Ovary (tissue), 9 donors: ENCODE data around the gene FOXD2. TPM values are rescaled to one million over a fixed set of nuclear protein-coding genes. Genes with fewer than 3 reads are reported as not detected.
A peak's percentile ranks its signal among the peaks of the same experiment; 100 is the strongest.

Experiments used
- DNase-seq, 5 donors: peaks; one replicate each; pipeline ENCODE4 v3.0.0-alpha.2; 2019 to 2020
- H3K27ac ChIP-seq, 2 donors: fragments of 200-600 bp; one replicate each; pipeline versions ENCODE4 v1.5.1 to v1.8.0; 2019 to 2022
- H3K27me3 ChIP-seq: fragments of 200-600 bp; one replicate; pipeline ENCODE4 v1.8.0; 2022
- H3K36me3 ChIP-seq: fragments of 200-600 bp; sonication (generic); one replicate; pipeline ENCODE4 v1.5.1; 2019
- H3K4me1 ChIP-seq: one replicate; pipeline ENCODE4 v1.8.1; 2013; ENCODE audit warnings: mild to moderate bottlenecking, moderate library complexity; ENCODE audit not compliant: insufficient read depth
- H3K4me3 ChIP-seq: fragments of 200-600 bp; sonication (generic); one replicate; pipeline ENCODE4 v1.5.1; 2017
- H3K9me3 ChIP-seq, 2 donors: fragments of 200-600 bp in 1 of 2; sonication (generic) in 1 of 2; one replicate each; pipeline versions ENCODE4 v1.5.1 to v1.8.1; 2013 to 2019; ENCODE audit warnings: mild to moderate bottlenecking in 1 of 2, moderate library complexity in 1 of 2
- CTCF ChIP-seq, 3 donors: fragments of 450-650 bp in 2 of 3; fragments of 200-600 bp in 1 of 3; IDR thresholded peaks; one replicate each; pipeline versions ENCODE4 v1.5.1 to v1.8.0; 2016 to 2022; ENCODE audit warnings: antibody characterized with exemption in 3 of 3, mild to moderate bottlenecking in 1 of 3
- EP300 ChIP-seq: sonication (generic); formaldehyde crosslinking; IDR thresholded peaks from one replicate; pipeline ENCODE4 v1.6.1; 2017; ENCODE audit warnings: antibody characterized with exemption
- POLR2A ChIP-seq: fragments of 450-650 bp; IDR thresholded peaks from one replicate; pipeline ENCODE4 v1.6.1; 2017; ENCODE audit warnings: antibody characterized with exemption, mild to moderate bottlenecking, moderate library complexity
- WGBS, 3 donors: extraction: QIAGEN DNeasy Blood & Tissue Kit in 1 of 3; methylation state at CpG; one replicate each; pipeline versions ENCODE4 v1.1.5 to v1.1.7; 2013 to 2017; 5-methylcytosine and 5-hydroxymethylcytosine counted together
- intact Hi-C, 4 donors: fragments of 100-400 bp; cut with DNase I; formaldehyde crosslinking; loops; one replicate each; pipeline versions ENCODE4 v1.11.0 to v1.15.1; 2022 to 2023
- polyA plus RNA-seq, 2 donors: library from polyadenylated mRNA; stranded (reverse); fragments of 200-250 nt in 1 of 2; fragments of 350-450 nt in 1 of 2; fragmentation: Illumina TruSeq in 1 of 2; extraction: RNeasy Lipid Tissue Mini Kit (QIAGEN cat#74804) in 1 of 2; gene quantifications; one replicate each; pipeline ENCODE4 v1.2.3, GENCODE V29; 2013 to 2014
- total RNA-seq, 7 donors: library from RNA; depleted of rRNA in 2 of 7; stranded (reverse); fragments of >200 nt in 2 of 7; fragmentation: NEBNext Ultra II Directional in 3 of 7; extraction: Animal tissue kit (Norgen Biotek cat#: 25700) in 3 of 7; gene quantifications; one replicate each; pipeline versions ENCODE4 v1.1.0 to v1.2.4, GENCODE V29; 2016 to 2023
- donor health status: DM: no; HTN: no; CAD: no; lungs with moderate emphysema.
- donor health status: DM: no; HTN: no; CAD: no.
- donor health status: Bipolar disorder and iron deficiency.
- donor health status: DM: yes; HTN: yes; CAD: no.
- donor health status: DM: no; HTN: no; CAD: no.
- donor health status: DM: yes; HTN: yes; CAD: no.

FOXD2 gene
- total and polyA plus RNA-seq, 9 donors: 0.05 to 0.18 (median 0.09) TPM; not detected in 3

- Histone ChIP-seq H3K9me3 (no peaks in the 10 kb centered on the region), H3K4me1 (peaks cover 3% of the 10 kb centered on the region), H3K27me3 (no peaks in the 10 kb centered on the region), H3K36me3 (no peaks in the 10 kb centered on the region), H3K27ac (no peak overlapping the region), H3K4me3 (no peak overlapping the region)
- TF ChIP-seq POLR2A: no peak
- TF ChIP-seq EP300: no peak
- no peak for TF ChIP-seq CTCF (IDR thresholded peaks at IDR 0.05)
- intact Hi-C loops: loop anchor here (5.0 to 10.0 kb wide), 3 partner anchors 237 to 296 kb away; partner anchors contain the start of gene PDZK1IP1 (in 1 of the 4)
- DNase-seq: no peak
- 76 to 100% (median 93%) methylated on average over 1 of the region's 1 CpG for WGBS, 3 donors
Observed at GRCh38 chr1:47431534-47431933, 6.3 kb upstream of the FOXD2 start.

GRCh38 chr1:47432071-47433036 lies 5.5 kb upstream of the FOXD2 start:
- Histone ChIP-seq H3K9me3 (no peaks in the 10 kb centered on the region), H3K4me3 (no peak overlapping the region), H3K4me1 (peaks cover 3% of the 10 kb centered on the region), H3K27me3 (no peaks in the 10 kb centered on the region), H3K36me3 (no peaks in the 10 kb centered on the region), H3K27ac (no peak overlapping the region)
- TF ChIP-seq CTCF (IDR thresholded peaks at IDR 0.05) (peak in 1 of 3 donors; percentile 9), EP300 (no peak)
- 6 to 15% (median 8%) methylated on average over 32 of the region's 32 CpGs for WGBS, 3 donors
- intact Hi-C loops: loop anchor here (5.0 to 10.0 kb wide), 3 partner anchors 238 to 295 kb away; partner anchors contain the start of gene PDZK1IP1 (in 1 of the 4)
- peak; percentile 21 to 68 (median 43) for DNase-seq

DNA sequence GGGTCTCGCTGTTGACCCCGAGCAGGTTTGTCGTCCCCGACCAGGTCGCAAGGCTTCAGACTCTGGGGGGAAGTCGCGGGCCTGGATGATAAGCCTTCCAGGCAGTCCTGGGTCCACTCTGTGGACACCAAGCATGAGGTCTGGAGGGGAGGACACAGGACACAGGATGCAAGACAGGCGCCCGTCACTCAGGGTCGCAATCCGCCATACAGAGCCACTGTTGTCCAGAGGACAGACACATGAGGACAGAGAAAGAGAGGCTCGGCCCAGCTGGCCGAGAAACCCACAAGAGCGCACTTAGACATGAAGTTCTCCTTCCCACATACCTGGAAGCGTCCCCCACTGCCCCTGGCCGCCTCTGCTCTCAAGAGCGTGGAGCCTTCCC lies 4.8 kb upstream of the FOXD2 start:
- no peak for DNase-seq
- Histone ChIP-seq H3K27ac (no peak overlapping the region), H3K9me3 (no peaks in the 10 kb centered on the region), H3K4me3 (no peak overlapping the region), H3K36me3 (no peaks in the 10 kb centered on the region), H3K27me3 (no peaks in the 10 kb centered on the region), H3K4me1 (peaks cover 5% of the 10 kb centered on the region)
- intact Hi-C loops: loop anchor here (5.0 to 10.0 kb wide), 3 partner anchors 238 to 294 kb away; partner anchors contain the start of gene PDZK1IP1 (in 1 of the 4)
- TF ChIP-seq CTCF (IDR thresholded peaks at IDR 0.05) (no peak), POLR2A (no peak), EP300 (no peak)
- WGBS, 3 donors: 15 to 23% (median 23%) methylated on average over 17 of the region's 17 CpGs

DNA sequence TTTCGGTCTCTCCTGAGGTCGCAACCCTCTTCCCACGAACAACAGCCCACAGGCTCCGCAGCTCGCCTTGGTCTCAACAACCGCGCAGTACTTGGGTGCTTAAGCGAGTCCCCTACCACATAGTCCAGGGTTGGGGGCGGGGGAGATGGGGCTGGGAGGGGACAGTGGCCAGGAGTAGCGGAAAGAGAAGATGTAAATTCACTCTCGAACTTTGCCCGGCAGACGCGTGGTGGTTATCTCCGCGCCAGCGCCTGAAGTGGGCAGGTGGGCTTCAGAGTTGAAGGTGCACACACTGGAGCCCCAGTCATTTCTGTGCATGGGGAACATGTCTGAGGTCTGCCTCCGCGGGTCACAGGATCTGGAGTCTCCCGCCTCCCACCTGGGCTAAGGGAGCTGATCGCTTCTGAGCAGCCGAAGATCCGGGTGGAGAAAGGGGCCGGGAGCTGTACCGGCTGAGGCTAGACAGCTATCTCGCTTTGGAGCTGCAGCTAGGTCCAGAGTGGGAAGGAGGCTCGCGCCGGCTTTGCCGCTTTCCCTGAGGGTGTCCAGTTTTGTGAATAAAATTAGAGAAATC lies 4.3 kb upstream of the FOXD2 start:
- no peaks in the 10 kb centered on the region for H3K9me3 ChIP-seq
- no peaks in the 10 kb centered on the region for H3K27me3 ChIP-seq
- H3K36me3 ChIP-seq: no peaks in the 10 kb centered on the region
- peak overlapping the region; percentile 23 for H3K4me3 ChIP-seq
- TF ChIP-seq CTCF (IDR thresholded peaks at IDR 0.05) (no peak), EP300 (no peak), POLR2A (no peak)
- 9 to 23% (median 10%) methylated on average over 30 of the region's 30 CpGs for WGBS, 3 donors
- no peak for DNase-seq
- H3K4me1 ChIP-seq: peaks cover 6% of the 10 kb centered on the region
- H3K27ac ChIP-seq: no peak overlapping the region
- intact Hi-C loops: loop anchor here (5.0 to 10.0 kb wide), 3 partner anchors 239 to 294 kb away; partner anchors contain the start of gene PDZK1IP1 (in 1 of the 4)
